ENCODE results near the gene PFKP.

PFKP gene

GRCh38 chr10:3131098-3131497, 63.8 kb downstream of the PFKP start:
- TF ChIP-seq CTCF (IDR thresholded peaks at IDR 0.05; ENCODE audit: low read depth, low read length) = no peak
- no peak overlapping the region for H3K4me3 ChIP-seq (ENCODE audit: low read depth, low read length)

- H3K4me3 ChIP-seq (ENCODE audit: low read depth, low read length) = no peak overlapping the region
- TF ChIP-seq CTCF (IDR thresholded peaks at IDR 0.05; ENCODE audit: low read depth, low read length) = no peak
Observed at GRCh38 chr10:3132036-3133025, 65.0 kb downstream of the PFKP start.

GRCh38 chr10:3133948-3134347, 66.6 kb downstream of the PFKP start:
- no peak overlapping the region for H3K4me3 ChIP-seq (ENCODE audit: low read depth, low read length)
- TF ChIP-seq CTCF (IDR thresholded peaks at IDR 0.05; ENCODE audit: low read depth, low read length) = no peak

- no peak for TF ChIP-seq CTCF (IDR thresholded peaks at IDR 0.05; ENCODE audit: low read depth, low read length)
Observed at GRCh38 chr10:3135006-3135405, 67.7 kb downstream of the PFKP start.

GRCh38 chr10:3136336-3136735, 69.0 kb downstream of the PFKP start:
- H3K4me3 ChIP-seq (ENCODE audit: low read depth, low read length) = no peak overlapping the region
- TF ChIP-seq CTCF (IDR thresholded peaks at IDR 0.05; ENCODE audit: low read depth, low read length) = no peak

More at GRCh38 chr10:3135006-3135405, 67.7 kb downstream of the PFKP start:
- no peak overlapping the region for H3K4me3 ChIP-seq (ENCODE audit: low read depth, low read length)

- H3K4me3 ChIP-seq (ENCODE audit: low read depth, low read length) = no peak overlapping the region
Observed at GRCh38 chr10:3136763-3137611, 69.6 kb downstream of the PFKP start.

More at GRCh38 chr10:3136763-3137611, 69.6 kb downstream of the PFKP start:
- TF ChIP-seq CTCF (IDR thresholded peaks at IDR 0.05; ENCODE audit: low read depth, low read length) = no peak

Data from WI38 (cell line).